DMS79 treated with DMSO at 0.1 percent for 48 hours (cell line): ENCODE data around the gene HPCAL1.

Experiments
- DNase-seq: peaks from one replicate; lab custom pipeline; 2025; lab: John Stamatoyannopoulos, UW

The HPCAL1 gene

GRCh38 chr2:10407841-10408648, 105.3 kb downstream of the HPCAL1 start:
- no peak for DNase-seq

GRCh38 chr2:10408649-10409579, 106.2 kb downstream of the HPCAL1 start:
- peak; percentile 87 for DNase-seq

GRCh38 chr2:10410001-10410822, 107.5 kb downstream of the HPCAL1 start:
- DNase-seq = no peak

GRCh38 chr2:10410823-10411437, 108.2 kb downstream of the HPCAL1 start:
- DNase-seq = no peak

- DNase-seq = no peak
Observed at GRCh38 chr2:10411557-10411956, 108.9 kb downstream of the HPCAL1 start.

GRCh38 chr2:10412380-10412779, 109.7 kb downstream of the HPCAL1 start:
- DNase-seq = no peak

- no peak for DNase-seq
Observed at GRCh38 chr2:10413503-10413902, 110.8 kb downstream of the HPCAL1 start.

- peak; percentile 65 for DNase-seq
Observed at GRCh38 chr2:10413991-10414451, 111.3 kb downstream of the HPCAL1 start.

- DNase-seq = peak; percentile 91
Observed at GRCh38 chr2:10414591-10414990, 111.9 kb downstream of the HPCAL1 start.

- no peak for DNase-seq
Observed at GRCh38 chr2:10415048-10415447, 112.3 kb downstream of the HPCAL1 start.

- DNase-seq = peak; percentile 10
Observed at GRCh38 chr2:10415640-10416039, 112.9 kb downstream of the HPCAL1 start.

- no peak for DNase-seq
Observed at GRCh38 chr2:10417551-10418335, 115.0 kb downstream of the HPCAL1 start.

- no peak for DNase-seq
Observed at GRCh38 chr2:10419553-10420257, 117.0 kb downstream of the HPCAL1 start.

- no peak for DNase-seq
Observed at GRCh38 chr2:10422251-10422650, 119.5 kb downstream of the HPCAL1 start.

GRCh38 chr2:10422732-10423399, 120.2 kb downstream of the HPCAL1 start:
- DNase-seq = no peak

GRCh38 chr2:10423400-10423774, 120.7 kb downstream of the HPCAL1 start:
- no peak for DNase-seq

GRCh38 chr2:10424051-10424450, 121.3 kb downstream of the HPCAL1 start:
- no peak for DNase-seq

- DNase-seq = no peak
Observed at GRCh38 chr2:10424916-10425505, 122.3 kb downstream of the HPCAL1 start.

GRCh38 chr2:10425699-10426098, 123.0 kb downstream of the HPCAL1 start:
- DNase-seq = no peak
